GM21619 (cell line): ENCODE data around the gene AP1M1.

Experiments
- ATAC-seq: cut with Tn5 transposase; IDR thresholded peaks from one replicate; pipeline ENCODE4 v1.9.1; 2021; ENCODE audit not compliant: unreplicated experiment

AP1M1 gene

GRCh38 chr19:16185123-16185767, 12.5 kb upstream of the AP1M1 start, which contains the start of gene FAM32A:
Gene FAM32A, plus strand, starts transcription at chr19:16185410. Its CDS starts 33 bp downstream, at chr19:16185443.
- peak; percentile 76 for ATAC-seq

GRCh38 chr19:16185768-16186123, 12.0 kb upstream of the AP1M1 start:
- peak; percentile 21 for ATAC-seq

DNA sequence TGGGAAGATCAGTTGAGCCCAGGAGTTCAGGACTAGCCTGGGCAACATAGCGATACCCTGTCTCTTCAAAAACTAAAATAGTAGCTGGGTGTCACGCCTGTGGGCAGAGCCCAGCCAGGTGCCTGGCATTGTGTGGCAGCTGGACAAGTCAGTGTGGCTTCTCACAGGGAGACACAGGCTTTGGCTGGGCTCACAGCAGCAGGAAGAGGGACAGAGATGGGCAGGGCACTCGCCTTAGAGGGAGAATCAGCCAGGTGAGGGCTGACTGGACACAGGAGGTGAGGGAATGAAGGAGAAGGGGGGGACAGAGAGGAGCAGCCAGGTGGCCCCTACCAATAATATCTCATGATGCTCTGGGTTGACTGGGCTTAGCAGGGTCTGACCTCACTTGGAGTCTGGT, 9.2 kb upstream of the AP1M1 start:
- no peak for ATAC-seq

DNA sequence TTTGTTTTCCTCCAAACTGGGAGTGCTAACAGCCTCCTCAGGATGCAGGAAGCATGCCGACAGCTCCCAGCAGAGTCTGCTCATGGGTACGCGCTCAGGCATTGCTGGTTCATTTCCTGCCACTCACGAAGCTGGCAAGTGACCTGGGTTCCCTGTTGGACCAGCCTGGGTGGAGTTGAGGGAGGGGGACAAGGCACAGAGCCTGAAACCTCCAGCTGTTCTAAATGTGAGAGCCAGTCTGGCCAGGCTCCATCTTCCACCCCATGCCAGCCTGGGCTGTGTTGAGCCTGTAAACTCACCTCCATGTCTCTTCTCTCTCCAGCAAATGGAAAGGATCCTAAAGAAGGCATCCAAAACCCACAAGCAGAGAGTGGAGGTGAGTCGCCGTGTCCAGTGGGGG, 7.5 kb upstream of the AP1M1 start:
- ATAC-seq = no peak

GRCh38 chr19:16190736-16191135, 7.0 kb upstream of the AP1M1 start:
- ATAC-seq = no peak

DNA sequence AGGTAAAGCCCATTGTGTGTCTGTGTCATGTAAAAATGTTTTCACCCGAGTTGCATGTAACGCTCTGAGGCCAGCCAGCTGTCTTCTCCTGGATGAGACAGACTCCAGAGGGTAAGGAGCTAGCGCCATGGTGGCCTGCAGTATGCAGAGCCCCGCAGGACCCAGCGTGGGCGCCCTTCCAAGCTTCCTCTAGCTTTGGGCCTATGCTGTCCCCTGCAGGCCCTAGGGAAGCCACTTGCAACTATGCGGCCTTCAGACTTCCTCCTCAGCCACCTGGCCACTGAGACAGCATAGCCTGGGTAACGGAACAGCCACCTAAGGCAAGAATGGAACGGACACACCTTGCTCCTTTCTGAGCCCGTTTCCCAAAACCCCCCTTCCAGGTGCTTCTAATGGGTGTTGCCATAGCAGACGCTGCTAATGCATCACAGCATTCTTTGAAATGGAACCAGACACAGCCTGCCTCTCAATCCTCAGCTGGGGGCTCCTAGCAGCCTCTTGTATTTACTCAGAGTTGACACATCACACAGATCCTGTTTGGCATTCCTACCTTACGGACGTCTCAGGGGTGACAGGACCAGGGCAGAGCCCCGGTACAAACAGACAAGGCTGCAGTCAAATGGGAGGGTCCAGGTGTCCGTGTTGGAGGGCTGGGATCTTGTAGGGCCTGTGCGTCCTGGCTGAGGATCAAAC, 6.3 kb upstream of the AP1M1 start:
- ATAC-seq = no peak

GRCh38 chr19:16193466-16193865, 4.2 kb upstream of the AP1M1 start:
- no peak for ATAC-seq

DNA sequence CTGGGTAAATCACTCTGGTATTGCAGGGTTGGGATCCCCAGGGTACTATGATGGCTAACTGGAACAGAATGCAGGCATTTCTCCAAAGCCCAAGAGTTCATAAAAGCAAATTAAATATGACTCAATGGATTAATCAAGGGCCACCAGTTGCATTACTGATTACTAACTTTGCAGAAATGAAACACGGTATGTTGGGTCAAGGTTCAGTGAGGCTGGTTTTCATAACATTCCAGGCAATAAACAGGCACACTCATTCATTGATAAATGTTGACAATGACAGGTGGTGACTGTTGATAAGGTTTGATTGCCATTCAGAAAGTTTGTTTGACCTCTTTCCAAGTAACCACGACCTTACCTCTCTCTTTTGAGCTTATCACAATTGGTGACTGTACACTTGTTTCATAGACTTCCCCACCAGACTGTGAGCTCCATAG, 506 bp upstream of the AP1M1 start:
- ATAC-seq = no peak

DNA sequence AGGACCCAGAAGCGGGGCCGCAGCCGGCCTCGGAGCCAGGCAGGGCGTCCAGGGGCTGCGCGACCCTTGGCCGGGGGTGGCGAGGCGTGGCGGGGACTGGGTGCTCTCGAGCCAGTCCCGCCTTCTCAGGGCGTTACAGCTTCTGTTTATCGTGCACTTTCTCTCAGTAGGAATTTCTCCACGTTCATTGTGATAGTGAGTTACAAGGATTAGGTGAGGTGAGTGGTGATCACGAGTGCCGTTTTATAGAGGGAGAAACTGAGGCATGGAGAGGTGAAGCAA, 600 bp downstream of the AP1M1 start:
- peak; percentile 8 for ATAC-seq

- no peak for ATAC-seq
Observed at GRCh38 chr19:16199275-16199932, 1.7 kb downstream of the AP1M1 start.

DNA sequence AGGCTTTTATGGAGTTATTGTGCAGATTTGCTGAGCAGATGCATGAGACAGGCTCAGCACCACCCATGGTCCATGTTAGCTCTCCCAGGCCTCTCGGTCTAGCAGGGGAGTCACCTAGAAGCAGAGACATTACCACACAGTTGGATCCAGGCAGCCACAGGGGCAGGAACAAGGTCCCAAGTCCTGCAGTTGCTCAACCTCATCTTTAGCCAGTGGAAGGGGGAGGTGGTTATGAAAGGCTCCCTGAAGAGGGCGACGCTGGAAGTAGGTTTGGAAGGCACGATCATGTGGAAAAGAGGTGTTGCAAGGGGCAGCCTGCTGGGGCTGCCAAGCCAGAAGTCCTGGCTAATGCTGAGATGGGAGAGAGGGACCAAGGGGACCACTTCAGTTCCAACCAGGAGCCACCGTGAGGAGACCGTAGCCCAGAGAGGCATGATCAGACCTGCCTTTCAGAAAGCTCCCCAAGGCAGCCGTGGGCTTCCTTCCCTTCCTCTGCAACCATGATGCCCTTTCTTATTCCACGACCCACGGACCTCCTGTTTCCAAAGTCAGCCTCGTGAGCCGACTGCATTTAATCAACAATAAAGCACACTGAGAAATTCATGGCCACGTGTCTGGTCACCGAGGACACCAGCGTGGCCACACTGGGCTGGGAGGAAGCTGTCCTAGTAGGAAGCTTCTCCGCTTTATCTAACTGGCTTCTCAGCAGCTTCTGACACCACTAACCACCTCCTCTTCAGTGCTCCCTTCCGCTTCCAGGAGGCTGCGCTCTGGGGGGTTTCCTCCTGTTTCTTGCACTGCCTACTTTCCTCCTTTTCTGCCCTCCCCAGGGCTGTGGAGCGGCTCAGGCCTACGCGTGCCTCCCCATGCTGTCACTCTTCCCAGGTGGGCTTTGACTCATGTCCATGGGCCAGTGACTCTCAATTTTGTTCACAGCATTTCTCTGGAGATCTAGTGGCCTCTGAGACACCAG, 2.6 kb downstream of the AP1M1 start:
- no peak for ATAC-seq

DNA sequence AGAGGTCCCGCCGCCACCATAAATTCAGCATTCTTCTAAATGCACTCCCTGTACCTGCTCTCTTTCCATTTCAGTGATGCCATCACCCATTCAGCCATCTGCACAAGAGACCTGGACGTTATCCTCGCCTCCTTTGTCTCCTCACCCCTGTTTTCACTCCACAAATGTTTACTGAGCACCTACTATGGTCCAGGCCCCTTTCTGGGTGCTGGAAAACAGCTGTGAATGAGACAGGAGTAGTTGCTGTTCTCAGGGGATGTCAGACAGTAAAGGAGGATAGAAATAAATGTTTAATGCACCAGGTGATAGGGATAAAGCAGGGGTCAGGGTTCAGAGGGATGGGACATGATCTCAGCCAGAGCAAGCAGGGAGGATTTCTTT, 3.3 kb downstream of the AP1M1 start:
- ATAC-seq = no peak

DNA sequence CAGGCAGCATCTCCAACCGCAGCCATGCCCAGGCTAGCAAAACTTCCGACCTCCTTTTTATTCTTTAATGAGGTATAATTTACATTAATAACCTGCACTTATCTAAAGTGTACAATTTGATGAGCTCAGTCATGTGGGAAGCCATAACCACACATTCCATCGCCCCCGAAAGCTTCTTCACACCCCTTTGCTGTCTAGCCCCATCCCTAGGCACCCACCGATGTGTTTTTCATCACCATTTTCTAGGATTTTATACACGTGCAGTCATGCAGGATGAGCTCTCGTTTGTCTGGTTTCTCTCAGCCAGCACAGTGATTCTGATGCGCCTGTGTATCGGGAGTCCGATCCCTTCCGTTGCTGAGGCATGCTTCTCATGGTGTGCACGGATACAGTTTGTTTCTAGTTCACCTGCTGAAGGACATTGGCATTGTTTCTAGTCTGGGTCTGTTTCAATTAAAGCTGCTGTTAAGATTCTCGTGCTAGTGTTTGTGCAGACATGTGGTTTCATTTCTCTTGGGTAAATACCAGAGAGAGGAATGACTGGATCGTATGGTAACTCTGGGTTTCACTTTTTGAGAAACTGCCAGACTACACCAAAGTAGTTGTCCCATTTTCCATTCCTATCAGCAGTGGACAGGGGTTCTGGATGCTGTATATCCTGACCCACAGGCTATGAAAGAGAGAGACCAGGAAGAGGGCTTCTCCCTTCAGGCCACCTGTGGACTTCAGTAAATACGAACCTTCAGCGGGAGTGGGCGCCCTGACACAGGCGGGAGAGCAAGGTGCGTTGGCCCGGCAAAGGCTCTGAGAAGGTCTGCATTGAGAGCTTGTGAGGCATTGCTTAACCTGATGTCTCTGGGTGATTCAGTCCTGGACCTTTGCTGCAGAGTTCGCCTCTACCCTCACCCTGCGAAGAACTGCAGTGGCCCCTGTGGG, 4.9 kb downstream of the AP1M1 start:
- ATAC-seq = no peak

DNA sequence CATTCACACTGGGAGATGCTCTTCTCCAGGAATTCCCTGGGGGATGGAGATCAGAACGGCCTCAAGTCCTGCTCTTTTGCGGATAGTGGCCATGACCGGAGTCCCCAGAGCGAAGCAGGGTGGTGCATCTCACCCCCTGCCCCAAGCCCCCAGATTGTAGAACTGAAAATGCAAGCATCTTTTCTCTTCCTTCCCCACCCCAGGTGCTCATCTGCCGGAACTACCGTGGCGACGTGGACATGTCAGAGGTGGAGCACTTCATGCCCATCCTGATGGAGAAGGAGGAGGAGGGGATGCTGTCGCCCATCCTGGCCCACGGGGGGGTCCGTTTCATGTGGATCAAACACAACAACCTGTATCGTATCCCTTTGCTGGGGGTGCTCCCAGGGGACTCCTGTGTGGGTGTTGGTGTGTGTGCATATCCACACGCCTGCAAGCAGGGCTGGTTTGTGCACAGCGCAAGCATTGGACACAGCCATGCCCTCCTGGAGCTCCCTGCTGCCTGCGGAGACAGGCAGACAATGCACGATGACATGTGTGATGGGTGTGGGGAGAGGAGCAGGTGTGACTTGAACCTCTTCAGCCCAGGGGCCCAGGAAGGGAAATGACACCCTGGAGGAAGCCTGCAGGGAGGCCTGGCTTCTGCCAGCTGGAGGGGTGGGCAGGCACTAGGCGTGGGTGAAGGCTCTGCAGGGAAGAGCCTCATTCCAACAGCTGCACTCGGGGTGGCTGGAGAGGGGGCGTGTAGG, 5.7 kb downstream of the AP1M1 start:
- no peak for ATAC-seq

DNA sequence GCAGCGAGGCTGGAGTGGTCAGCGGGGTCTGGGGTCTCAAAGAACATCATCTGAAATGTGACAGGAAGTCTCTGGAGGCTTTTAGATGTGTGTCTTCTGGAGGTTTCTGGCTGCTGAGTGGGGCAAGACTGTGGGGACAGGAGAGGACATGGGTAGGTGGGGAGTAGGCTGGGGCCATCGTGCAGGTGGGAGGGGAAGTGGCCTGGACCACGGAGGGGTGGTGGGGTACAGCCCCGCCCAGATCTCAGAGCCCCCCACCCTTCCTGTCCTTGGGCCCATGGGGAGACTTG, 6.2 kb downstream of the AP1M1 start:
- no peak for ATAC-seq

GRCh38 chr19:16205205-16206045, 7.7 kb downstream of the AP1M1 start:
- ATAC-seq = no peak

- ATAC-seq = no peak
Observed at GRCh38 chr19:16206046-16206605, 8.4 kb downstream of the AP1M1 start.

- ATAC-seq = no peak
Observed at GRCh38 chr19:16206637-16207036, 8.9 kb downstream of the AP1M1 start.

- no peak for ATAC-seq
Observed at GRCh38 chr19:16207063-16207462, 9.4 kb downstream of the AP1M1 start.
